ENCODE data around the gene CCNB2. TPM values are rescaled to one million over a fixed set of nuclear protein-coding genes. Genes with fewer than 3 reads are reported as not detected.

Gene CCNB2
- total and polyA plus RNA-seq, 7 donors, result 0.33 to 40.5 (median 4.9) TPM; not detected in 1

- intact Hi-C loops (cut with DNase I), result loop anchor here (5.0 kb wide), 1 partner anchor 337 kb away; no protein-coding TSS in a partner anchor
- H3K36me3 ChIP-seq, result peaks cover 7 to 94% (median 44%) of the 10 kb centered on the region in 4 donors
- peaks cover 0 to 2% (median under 1%) of the 10 kb centered on the region in 4 donors for H3K4me1 ChIP-seq
- H3K9me3 ChIP-seq, result no peaks in the 10 kb centered on the region
- H3K27me3 ChIP-seq, result no peaks in the 10 kb centered on the region
- H3K27ac ChIP-seq, result no peak overlapping the region
- H3K4me3 ChIP-seq, result no peak overlapping the region
- no peak for DNase-seq
- TF ChIP-seq CTCF (IDR thresholded peaks at IDR 0.05) (no peak), POLR2A (IDR thresholded peaks at IDR 0.05) (no peak), EP300 (IDR thresholded peaks at IDR 0.05) (no peak)
- 95 to 97% methylated on average over 4 of the region's 4 CpGs for WGBS, 2 donors
Observed at GRCh38 chr15:59155431-59155830, 50.5 kb downstream of the CCNB2 start.

DNA sequence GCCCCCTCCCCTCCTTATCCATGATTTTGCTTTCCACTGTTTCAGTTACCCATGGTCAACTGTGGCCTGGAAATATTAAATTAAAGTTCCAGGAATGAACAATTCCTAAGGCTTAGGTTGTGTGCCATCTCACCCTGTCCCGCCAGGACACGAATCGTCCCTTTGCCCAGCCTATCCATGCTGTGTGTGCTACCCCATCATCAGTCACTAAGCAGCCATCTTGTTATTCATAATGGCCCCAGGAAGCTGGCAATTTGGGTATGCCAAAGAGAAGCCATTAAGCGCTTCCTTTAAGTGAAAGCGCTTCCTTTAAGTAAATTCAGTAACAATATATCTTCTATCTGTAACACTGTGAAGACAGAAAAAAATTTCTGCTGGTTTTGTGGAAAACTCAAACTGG, 52.5 kb downstream of the CCNB2 start:
- intact Hi-C loops (cut with DNase I), result loop anchor here (5.0 kb wide), 1 partner anchor 335 kb away; no protein-coding TSS in a partner anchor
- TF ChIP-seq POLR2AphosphoS5 (IDR thresholded peaks at IDR 0.05) (no peak), POLR2A (IDR thresholded peaks at IDR 0.05) (no peak)
- Histone ChIP-seq H3K27ac (no peak overlapping the region), H3K4me1 (no peaks in the 10 kb centered on the region), H3K27me3 (no peaks in the 10 kb centered on the region), H3K9me3 (no peaks in the 10 kb centered on the region), H3K36me3 (peaks cover 7 to 86% (median 39%) of the 10 kb centered on the region in 4 donors), H3K4me3 (no peak overlapping the region)
- no peak for DNase-seq
- 97% methylated on average over 5 of the region's 5 CpGs for WGBS, 2 donors

DNA sequence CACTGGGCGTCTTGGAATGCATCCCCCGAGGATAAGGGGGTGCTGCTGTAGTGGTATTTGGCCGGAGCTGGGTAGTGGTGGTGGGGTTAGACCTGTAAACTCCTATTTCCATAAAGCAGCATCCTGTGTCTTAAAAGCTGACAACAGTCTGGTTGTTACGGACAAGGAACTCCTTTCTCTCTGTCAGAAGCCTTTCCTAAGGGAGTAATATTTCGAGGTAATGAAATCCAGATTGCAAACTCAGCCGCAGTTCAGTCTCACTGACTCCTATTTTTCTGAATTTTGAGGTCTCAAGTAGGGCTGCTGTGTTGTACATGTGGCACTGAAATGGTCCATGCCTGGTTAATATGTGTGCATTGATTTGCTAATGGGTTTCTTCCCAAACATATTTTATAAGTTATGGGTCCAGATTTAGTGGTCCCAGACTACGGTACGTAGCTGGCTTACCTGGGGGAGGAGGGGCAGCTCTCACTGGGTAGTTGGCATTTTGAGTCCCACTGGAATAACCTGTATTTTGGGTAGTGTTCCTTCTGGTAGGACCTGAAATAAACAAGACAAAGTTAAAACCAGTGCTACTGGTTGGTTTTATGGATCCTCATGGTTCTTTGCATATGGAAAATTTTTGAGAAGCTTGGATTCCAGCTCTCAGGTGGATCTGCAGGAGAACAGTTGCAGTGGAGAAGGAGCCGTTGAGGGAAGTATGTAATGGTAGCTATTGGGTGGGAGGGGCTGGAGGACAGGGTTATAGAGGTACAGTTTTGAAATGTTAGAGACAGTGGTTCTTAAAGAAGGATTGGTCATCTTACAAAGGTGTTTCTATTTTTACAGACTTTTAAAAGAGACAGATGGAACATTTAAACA, 53.1 kb downstream of the CCNB2 start:
- H3K27me3 ChIP-seq, result no peaks in the 10 kb centered on the region
- no peak overlapping the region for H3K4me3 ChIP-seq
- 96% methylated on average over 9 of the region's 9 CpGs for WGBS, 2 donors
- no peaks in the 10 kb centered on the region for H3K4me1 ChIP-seq
- no peak for TF ChIP-seq CTCF (IDR thresholded peaks at IDR 0.05)
- TF ChIP-seq EP300 (IDR thresholded peaks at IDR 0.05), result no peak
- TF ChIP-seq POLR2A (IDR thresholded peaks at IDR 0.05), result no peak
- no peak for TF ChIP-seq POLR2AphosphoS5 (IDR thresholded peaks at IDR 0.05)
- H3K36me3 ChIP-seq, result peaks cover 1 to 84% (median 35%) of the 10 kb centered on the region in 4 donors
- DNase-seq, result no peak
- H3K27ac ChIP-seq, result no peak overlapping the region
- no peaks in the 10 kb centered on the region for H3K9me3 ChIP-seq
- intact Hi-C loops (cut with DNase I), result loop anchor here (5.0 kb wide), 1 partner anchor 334 kb away; no protein-coding TSS in a partner anchor

- WGBS, 2 donors, result 81 to 92% methylated on average over 7 of the region's 7 CpGs
- Histone ChIP-seq H3K4me1 (no peaks in the 10 kb centered on the region), H3K4me3 (no peak overlapping the region), H3K9me3 (no peaks in the 10 kb centered on the region), H3K27ac (no peak overlapping the region), H3K36me3 (peaks cover 0 to 78% (median 30%) of the 10 kb centered on the region in 4 donors), H3K27me3 (no peaks in the 10 kb centered on the region)
- no peak for DNase-seq
- intact Hi-C loops (cut with DNase I), result loop anchor here (5.0 kb wide), 1 partner anchor 334 kb away; no protein-coding TSS in a partner anchor
- TF ChIP-seq CTCF (IDR thresholded peaks at IDR 0.05), result no peak
- no peak for TF ChIP-seq POLR2AphosphoS5 (IDR thresholded peaks at IDR 0.05)
- no peak for TF ChIP-seq POLR2A (IDR thresholded peaks at IDR 0.05)
- TF ChIP-seq EP300 (IDR thresholded peaks at IDR 0.05), result no peak
Observed at GRCh38 chr15:59158701-59159034, 53.7 kb downstream of the CCNB2 start.

DNA sequence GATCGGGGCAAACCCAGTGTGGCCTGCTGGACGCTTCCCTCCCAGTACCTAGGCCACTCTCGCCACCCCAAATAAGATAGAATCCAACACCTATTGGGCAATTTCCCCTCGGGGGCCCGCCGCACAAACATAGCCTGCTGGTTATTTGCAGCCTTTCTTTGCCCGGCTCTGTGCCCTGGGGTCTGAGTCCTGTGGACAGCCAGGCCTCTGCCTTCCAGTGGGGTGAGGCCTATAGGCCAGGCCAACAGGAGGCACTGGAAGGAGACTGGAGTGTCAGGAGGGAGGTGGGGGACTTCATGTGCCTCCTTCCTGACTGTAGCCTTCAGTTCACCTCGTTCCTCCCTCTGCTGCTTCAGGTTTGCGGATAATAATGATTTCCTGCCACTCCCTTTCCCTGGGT, 54.3 kb downstream of the CCNB2 start:
- no peaks in the 10 kb centered on the region for H3K4me1 ChIP-seq
- no peak for DNase-seq
- H3K4me3 ChIP-seq, result no peak overlapping the region
- H3K36me3 ChIP-seq, result peaks cover 0 to 72% (median 30%) of the 10 kb centered on the region in 4 donors
- no peak for TF ChIP-seq POLR2A (IDR thresholded peaks at IDR 0.05)
- no peak for TF ChIP-seq CTCF (IDR thresholded peaks at IDR 0.05)
- TF ChIP-seq EP300 (IDR thresholded peaks at IDR 0.05), result no peak
- no peak for TF ChIP-seq POLR2AphosphoS5 (IDR thresholded peaks at IDR 0.05)
- 84 to 90% methylated on average over 9 of the region's 9 CpGs for WGBS, 2 donors
- H3K27me3 ChIP-seq, result no peaks in the 10 kb centered on the region
- no peaks in the 10 kb centered on the region for H3K9me3 ChIP-seq
- no peak overlapping the region for H3K27ac ChIP-seq
- intact Hi-C loops (cut with DNase I), result loop anchor here (5.0 kb wide), 1 partner anchor 333 kb away; no protein-coding TSS in a partner anchor

All from sigmoid colon (tissue), 7 donors.